Measurements from ENCODE around the gene LRRD1. TPM values are rescaled to one million over a fixed set of nuclear protein-coding genes. Genes with fewer than 3 reads are reported as not detected.

Gene LRRD1
- total and polyA plus RNA-seq, 2 of the 13 experiments (the other 11 are each of a cell fraction or from before 2014, with no cell fraction given): 0.03 TPM; not detected in 1

DNA sequence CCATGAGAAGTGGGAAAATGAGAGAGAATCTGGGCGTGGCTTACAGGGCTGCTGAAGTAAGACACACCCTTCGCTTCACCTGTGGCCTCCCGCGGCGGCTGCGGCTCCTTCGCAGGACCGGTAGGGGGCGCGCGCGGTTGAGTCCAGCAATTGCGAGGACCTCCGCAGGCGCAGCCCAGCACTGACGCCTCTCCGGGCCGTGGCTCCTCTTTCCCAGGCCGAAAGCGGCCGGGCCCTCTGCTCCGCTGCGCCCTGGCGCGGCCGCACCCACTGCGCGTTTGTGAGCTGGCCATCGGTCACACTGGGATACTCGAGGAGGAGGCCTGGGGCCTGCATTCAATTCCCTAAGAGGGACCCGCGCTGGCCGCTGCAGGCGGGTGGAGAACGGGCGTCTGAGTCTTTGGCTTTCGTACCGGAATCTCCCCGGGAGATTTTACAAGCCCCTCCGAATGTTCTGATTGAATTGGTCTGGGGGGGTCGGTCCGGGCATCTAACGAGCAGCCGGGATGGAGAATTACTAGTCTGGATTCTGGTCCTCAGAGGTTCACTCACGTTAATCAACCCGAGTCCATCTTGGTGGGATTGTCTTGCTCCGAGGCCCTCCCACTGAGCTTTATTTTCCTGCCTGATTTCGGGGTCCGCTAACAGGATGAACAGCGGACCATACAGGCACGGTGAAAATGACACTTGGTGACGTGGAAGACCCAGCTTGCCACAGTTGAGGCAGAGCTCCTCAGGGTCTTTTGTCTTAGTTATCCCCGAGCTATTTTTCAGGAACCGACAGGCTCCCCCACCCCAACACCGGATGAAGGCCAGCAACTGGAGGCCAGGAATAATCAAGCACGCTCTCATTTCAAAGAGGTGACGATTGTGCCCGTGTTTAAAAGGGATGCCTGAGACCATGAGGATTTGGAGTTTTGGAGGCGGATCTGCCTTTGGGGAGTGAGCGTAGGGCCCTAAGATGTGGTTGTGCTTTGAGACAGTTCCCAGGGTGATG, at the start of gene LRRD1 (continued):
- TF ChIP-seq, protein P1, sequence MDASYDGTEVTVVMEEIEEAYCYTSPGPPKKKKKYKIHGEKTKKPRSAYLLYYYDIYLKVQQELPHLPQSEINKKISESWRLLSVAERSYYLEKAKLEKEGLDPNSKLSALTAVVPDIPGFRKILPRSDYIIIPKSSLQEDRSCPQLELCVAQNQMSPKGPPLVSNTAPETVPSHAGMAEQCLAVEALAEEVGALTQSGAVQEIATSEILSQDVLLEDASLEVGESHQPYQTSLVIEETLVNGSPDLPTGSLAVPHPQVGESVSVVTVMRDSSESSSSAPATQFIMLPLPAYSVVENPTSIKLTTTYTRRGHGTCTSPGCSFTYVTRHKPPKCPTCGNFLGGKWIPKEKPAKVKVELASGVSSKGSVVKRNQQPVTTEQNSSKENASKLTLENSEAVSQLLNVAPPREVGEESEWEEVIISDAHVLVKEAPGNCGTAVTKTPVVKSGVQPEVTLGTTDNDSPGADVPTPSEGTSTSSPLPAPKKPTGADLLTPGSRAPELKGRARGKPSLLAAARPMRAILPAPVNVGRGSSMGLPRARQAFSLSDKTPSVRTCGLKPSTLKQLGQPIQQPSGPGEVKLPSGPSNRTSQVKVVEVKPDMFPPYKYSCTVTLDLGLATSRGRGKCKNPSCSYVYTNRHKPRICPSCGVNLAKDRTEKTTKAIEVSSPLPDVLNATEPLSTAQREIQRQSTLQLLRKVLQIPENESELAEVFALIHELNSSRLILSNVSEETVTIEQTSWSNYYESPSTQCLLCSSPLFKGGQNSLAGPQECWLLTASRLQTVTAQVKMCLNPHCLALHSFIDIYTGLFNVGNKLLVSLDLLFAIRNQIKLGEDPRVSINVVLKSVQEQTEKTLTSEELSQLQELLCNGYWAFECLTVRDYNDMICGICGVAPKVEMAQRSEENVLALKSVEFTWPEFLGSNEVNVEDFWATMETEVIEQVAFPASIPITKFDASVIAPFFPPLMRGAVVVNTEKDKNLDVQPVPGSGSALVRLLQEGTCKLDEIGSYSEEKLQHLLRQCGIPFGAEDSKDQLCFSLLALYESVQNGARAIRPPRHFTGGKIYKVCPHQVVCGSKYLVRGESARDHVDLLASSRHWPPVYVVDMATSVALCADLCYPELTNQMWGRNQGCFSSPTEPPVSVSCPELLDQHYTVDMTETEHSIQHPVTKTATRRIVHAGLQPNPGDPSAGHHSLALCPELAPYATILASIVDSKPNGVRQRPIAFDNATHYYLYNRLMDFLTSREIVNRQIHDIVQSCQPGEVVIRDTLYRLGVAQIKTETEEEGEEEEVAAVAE (CRISPR knock-in tag; IDR thresholded peaks at IDR 0.05; ENCODE audit: borderline replicate concordance): 0 out of 2 replicates have a peak, but pooled peaks have one; percentile 40
- TF ChIP-seq RXRB (CRISPR knock-in tag; IDR thresholded peaks at IDR 0.05; ENCODE audit: borderline replicate concordance): peak; percentile 54; the same call in 1 of the 2 replicates
- no peak for TF ChIP-seq ZNF225 (CRISPR knock-in tag; IDR thresholded peaks at IDR 0.05)
- TF ChIP-seq, protein P2, sequence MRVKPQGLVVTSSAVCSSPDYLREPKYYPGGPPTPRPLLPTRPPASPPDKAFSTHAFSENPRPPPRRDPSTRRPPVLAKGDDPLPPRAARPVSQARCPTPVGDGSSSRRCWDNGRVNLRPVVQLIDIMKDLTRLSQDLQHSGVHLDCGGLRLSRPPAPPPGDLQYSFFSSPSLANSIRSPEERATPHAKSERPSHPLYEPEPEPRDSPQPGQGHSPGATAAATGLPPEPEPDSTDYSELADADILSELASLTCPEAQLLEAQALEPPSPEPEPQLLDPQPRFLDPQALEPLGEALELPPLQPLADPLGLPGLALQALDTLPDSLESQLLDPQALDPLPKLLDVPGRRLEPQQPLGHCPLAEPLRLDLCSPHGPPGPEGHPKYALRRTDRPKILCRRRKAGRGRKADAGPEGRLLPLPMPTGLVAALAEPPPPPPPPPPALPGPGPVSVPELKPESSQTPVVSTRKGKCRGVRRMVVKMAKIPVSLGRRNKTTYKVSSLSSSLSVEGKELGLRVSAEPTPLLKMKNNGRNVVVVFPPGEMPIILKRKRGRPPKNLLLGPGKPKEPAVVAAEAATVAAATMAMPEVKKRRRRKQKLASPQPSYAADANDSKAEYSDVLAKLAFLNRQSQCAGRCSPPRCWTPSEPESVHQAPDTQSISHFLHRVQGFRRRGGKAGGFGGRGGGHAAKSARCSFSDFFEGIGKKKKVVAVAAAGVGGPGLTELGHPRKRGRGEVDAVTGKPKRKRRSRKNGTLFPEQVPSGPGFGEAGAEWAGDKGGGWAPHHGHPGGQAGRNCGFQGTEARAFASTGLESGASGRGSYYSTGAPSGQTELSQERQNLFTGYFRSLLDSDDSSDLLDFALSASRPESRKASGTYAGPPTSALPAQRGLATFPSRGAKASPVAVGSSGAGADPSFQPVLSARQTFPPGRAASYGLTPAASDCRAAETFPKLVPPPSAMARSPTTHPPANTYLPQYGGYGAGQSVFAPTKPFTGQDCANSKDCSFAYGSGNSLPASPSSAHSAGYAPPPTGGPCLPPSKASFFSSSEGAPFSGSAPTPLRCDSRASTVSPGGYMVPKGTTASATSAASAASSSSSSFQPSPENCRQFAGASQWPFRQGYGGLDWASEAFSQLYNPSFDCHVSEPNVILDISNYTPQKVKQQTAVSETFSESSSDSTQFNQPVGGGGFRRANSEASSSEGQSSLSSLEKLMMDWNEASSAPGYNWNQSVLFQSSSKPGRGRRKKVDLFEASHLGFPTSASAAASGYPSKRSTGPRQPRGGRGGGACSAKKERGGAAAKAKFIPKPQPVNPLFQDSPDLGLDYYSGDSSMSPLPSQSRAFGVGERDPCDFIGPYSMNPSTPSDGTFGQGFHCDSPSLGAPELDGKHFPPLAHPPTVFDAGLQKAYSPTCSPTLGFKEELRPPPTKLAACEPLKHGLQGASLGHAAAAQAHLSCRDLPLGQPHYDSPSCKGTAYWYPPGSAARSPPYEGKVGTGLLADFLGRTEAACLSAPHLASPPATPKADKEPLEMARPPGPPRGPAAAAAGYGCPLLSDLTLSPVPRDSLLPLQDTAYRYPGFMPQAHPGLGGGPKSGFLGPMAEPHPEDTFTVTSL (CRISPR knock-in tag; IDR thresholded peaks at IDR 0.05; ENCODE audit: borderline replicate concordance): no peak
- no peak for TF ChIP-seq SMAD9 (CRISPR knock-in tag; IDR thresholded peaks at IDR 0.05)
- no peak for TF ChIP-seq SCMH1 (CRISPR knock-in tag; IDR thresholded peaks at IDR 0.05; ENCODE audit: borderline replicate concordance)
- TF ChIP-seq KLF6 (CRISPR knock-in tag; IDR thresholded peaks at IDR 0.05): peak; percentile 65; the same call in 1 of the 2 replicates
- TF ChIP-seq, protein P3, sequence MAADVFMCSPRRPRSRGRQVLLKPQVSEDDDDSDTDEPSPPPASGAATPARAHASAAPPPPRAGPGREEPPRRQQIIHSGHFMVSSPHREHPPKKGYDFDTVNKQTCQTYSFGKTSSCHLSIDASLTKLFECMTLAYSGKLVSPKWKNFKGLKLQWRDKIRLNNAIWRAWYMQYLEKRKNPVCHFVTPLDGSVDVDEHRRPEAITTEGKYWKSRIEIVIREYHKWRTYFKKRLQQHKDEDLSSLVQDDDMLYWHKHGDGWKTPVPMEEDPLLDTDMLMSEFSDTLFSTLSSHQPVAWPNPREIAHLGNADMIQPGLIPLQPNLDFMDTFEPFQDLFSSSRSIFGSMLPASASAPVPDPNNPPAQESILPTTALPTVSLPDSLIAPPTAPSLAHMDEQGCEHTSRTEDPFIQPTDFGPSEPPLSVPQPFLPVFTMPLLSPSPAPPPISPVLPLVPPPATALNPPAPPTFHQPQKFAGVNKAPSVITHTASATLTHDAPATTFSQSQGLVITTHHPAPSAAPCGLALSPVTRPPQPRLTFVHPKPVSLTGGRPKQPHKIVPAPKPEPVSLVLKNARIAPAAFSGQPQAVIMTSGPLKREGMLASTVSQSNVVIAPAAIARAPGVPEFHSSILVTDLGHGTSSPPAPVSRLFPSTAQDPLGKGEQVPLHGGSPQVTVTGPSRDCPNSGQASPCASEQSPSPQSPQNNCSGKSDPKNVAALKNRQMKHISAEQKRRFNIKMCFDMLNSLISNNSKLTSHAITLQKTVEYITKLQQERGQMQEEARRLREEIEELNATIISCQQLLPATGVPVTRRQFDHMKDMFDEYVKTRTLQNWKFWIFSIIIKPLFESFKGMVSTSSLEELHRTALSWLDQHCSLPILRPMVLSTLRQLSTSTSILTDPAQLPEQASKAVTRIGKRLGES (CRISPR knock-in tag; IDR thresholded peaks at IDR 0.05; ENCODE audit: borderline replicate concordance): no peak
- TF ChIP-seq, protein P4, sequence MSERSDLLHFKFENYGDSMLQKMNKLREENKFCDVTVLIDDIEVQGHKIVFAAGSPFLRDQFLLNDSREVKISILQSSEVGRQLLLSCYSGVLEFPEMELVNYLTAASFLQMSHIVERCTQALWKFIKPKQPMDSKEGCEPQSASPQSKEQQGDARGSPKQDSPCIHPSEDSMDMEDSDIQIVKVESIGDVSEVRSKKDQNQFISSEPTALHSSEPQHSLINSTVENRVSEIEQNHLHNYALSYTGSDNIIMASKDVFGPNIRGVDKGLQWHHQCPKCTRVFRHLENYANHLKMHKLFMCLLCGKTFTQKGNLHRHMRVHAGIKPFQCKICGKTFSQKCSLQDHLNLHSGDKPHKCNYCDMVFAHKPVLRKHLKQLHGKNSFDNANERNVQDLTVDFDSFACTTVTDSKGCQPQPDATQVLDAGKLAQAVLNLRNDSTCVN (CRISPR knock-in tag; IDR thresholded peaks at IDR 0.05; ENCODE audit: borderline replicate concordance): no peak
- peak; percentile 90 for TF ChIP-seq KDM3A (CRISPR knock-in tag; IDR thresholded peaks at IDR 0.05; ENCODE audit: low read depth)

All from HepG2 (cell line).